Measurements from ENCODE around the gene TTC21B. TPM values are rescaled to one million over a fixed set of nuclear protein-coding genes. Genes with fewer than 3 reads are reported as not detected.

TTC21B gene
- total RNA-seq, 4 donors from 2014 or later: 11.9 to 33.8 (median 23.0) TPM

DNA sequence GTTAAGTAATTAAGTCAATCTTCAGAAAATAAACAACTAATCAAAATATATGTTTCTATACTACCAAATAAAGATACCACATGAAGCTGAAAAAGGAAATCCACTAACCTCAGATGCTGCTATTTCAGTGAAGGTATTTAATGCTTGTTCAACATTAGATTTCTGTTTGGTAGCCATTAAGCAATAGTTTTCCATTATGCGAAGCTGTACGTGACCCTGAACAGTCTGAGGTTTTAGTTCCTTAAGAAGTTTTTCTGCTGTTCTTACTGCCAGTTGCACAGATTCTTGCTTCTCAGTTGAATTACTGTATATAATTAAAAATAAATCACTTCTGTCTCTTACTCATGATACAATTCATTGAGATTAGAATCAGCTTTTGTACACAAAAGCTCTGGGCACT is 65.4 kb downstream of the TTC21B start:
- no peak overlapping the region for H3K4me3 ChIP-seq
- in situ Hi-C loops (cut with MboI; ENCODE audit: low pct_ligation_motif_present in 1 of 4, low pct_unique_long_range_greater_than_20kb in 1 of 4, low sequenced_read_pairs in 3 of 4) (no loop called here), intact Hi-C loops (cut with DNase I; ENCODE audit: low total_unique reads) (no loop called here)
- no peak for DNase-seq
- peaks cover 0 to 15% (median 5%) of the 10 kb centered on the region in 4 donors for H3K36me3 ChIP-seq
- H3K27ac ChIP-seq: no peak overlapping the region
- no peaks in the 10 kb centered on the region for H3K9me3 ChIP-seq
- 85 to 90% methylated on average over 2 of the region's 2 CpGs for WGBS, 2 donors (ENCODE audit: low coverage in 1 of 2)
- no peaks in the 10 kb centered on the region for H3K4me1 ChIP-seq
- no peaks in the 10 kb centered on the region for H3K27me3 ChIP-seq
- TF ChIP-seq, protein P1, sequence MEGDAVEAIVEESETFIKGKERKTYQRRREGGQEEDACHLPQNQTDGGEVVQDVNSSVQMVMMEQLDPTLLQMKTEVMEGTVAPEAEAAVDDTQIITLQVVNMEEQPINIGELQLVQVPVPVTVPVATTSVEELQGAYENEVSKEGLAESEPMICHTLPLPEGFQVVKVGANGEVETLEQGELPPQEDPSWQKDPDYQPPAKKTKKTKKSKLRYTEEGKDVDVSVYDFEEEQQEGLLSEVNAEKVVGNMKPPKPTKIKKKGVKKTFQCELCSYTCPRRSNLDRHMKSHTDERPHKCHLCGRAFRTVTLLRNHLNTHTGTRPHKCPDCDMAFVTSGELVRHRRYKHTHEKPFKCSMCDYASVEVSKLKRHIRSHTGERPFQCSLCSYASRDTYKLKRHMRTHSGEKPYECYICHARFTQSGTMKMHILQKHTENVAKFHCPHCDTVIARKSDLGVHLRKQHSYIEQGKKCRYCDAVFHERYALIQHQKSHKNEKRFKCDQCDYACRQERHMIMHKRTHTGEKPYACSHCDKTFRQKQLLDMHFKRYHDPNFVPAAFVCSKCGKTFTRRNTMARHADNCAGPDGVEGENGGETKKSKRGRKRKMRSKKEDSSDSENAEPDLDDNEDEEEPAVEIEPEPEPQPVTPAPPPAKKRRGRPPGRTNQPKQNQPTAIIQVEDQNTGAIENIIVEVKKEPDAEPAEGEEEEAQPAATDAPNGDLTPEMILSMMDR (IDR thresholded peaks at IDR 0.05): no peak
- TF ChIP-seq POLR2AphosphoS5 (IDR thresholded peaks at IDR 0.05) (no peak), POLR2A (IDR thresholded peaks at IDR 0.05) (no peak), EP300 (IDR thresholded peaks at IDR 0.05; ENCODE audit: low read depth) (no peak)

DNA sequence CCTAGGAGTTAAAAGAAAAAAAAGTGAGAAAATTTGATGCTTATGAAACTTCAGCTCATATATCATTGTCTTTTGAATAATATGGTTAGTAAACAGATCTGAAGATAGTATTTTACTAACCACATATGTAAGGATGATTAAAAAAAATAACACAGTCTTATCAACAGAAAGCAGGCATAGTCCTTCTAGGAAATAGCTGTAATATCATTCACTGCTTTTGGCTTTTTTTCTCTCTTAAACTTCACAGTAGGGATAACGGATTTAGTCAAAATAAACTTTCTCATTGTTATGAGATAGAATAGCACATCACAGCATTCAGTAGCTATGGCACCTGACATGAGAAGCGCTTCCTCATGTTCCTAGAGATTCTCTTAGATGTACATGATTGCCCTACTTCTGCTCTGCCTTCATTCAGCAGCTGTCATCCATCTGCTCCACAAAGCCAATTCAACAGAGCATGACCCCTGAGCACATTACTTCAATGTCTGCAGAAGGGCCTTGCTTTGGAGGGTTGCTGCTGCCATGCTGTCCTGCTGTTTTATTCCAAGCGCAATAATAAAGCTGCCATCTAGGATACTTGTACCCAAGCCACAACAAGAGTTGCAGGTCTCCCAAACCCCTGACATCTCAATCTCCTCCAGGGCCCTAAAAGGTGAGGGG is 67.0 kb downstream of the TTC21B start:
- WGBS, 2 donors (ENCODE audit: low coverage in 1 of 2): 71 to 97% methylated on average over 1 to 3 of the region's 3 CpGs
- Histone ChIP-seq H3K36me3 (peaks cover 0 to 19% (median 8%) of the 10 kb centered on the region in 4 donors), H3K27ac (no peak overlapping the region), H3K27me3 (no peaks in the 10 kb centered on the region), H3K4me3 (no peak overlapping the region), H3K4me1 (no peaks in the 10 kb centered on the region), H3K9me3 (no peaks in the 10 kb centered on the region)
- TF ChIP-seq, protein P1 (IDR thresholded peaks at IDR 0.05): no peak
- TF ChIP-seq POLR2AphosphoS5 (IDR thresholded peaks at IDR 0.05) (no peak), EP300 (IDR thresholded peaks at IDR 0.05; ENCODE audit: low read depth) (no peak), POLR2A (IDR thresholded peaks at IDR 0.05) (no peak)
- intact Hi-C loops (cut with DNase I; ENCODE audit: low total_unique reads): no loop called here
- no peak for DNase-seq
- in situ Hi-C loops (cut with MboI; ENCODE audit: low pct_ligation_motif_present in 1 of 4, low pct_unique_long_range_greater_than_20kb in 1 of 4, low sequenced_read_pairs in 3 of 4): no loop called here

DNA sequence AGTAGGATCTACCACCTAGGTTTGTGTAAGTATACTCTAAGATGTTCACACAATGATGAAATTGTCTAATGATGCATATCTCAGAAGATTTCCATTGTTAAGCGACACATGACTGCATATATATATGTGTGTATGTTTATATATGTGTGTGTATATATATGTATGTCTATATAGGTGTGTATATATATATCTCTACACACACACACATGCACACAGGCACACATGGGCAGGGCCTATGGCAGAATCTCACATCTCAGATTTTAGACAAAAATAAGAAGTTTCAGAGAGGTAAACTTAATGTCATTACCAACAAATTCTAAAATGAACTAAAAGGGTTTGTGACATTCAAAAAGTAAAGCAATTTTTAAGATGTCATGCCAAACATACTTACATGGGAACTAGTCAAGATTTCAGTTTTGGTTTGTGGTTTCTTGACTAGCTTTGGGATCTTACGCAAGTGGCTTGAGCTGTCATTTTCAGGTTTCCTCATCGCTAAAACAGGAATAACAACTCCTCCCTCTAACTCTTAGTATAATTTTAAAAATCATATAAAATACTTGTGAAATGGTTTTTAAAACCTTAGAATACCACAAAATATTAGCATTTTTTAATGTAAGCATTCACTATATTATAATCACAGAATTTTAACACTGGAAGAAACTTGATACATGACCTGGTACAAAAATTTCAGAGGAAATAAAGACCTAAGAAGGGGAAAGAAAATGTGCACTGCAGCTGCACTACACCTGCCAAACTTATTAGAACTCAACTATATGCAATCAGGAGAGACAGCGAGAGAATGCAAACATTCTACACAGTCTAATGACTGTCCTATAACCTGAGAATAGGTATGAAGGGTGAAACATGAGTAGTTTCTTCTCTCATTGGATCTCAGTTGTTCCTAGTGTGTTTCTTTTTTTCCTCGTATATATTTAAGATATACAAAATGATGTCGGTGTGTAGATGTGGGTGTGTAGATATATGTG is 75.7 kb downstream of the TTC21B start:
- no peak overlapping the region for H3K4me3 ChIP-seq
- 80 to 91% methylated on average over 6 of the region's 6 CpGs for WGBS, 2 donors (ENCODE audit: low coverage in 1 of 2)
- no peak for DNase-seq
- peaks cover 0 to 14% (median 2%) of the 10 kb centered on the region in 4 donors for H3K36me3 ChIP-seq
- TF ChIP-seq POLR2A (IDR thresholded peaks at IDR 0.05) (no peak), POLR2AphosphoS5 (IDR thresholded peaks at IDR 0.05) (no peak), EP300 (IDR thresholded peaks at IDR 0.05; ENCODE audit: low read depth) (no peak)
- TF ChIP-seq, protein P1 (IDR thresholded peaks at IDR 0.05): no peak
- H3K4me1 ChIP-seq: no peaks in the 10 kb centered on the region
- H3K27me3 ChIP-seq: no peaks in the 10 kb centered on the region
- no peaks in the 10 kb centered on the region for H3K9me3 ChIP-seq
- H3K27ac ChIP-seq: no peak overlapping the region
- intact Hi-C loops (cut with DNase I; ENCODE audit: low total_unique reads) (no loop called here), in situ Hi-C loops (cut with MboI; ENCODE audit: low pct_ligation_motif_present in 1 of 4, low pct_unique_long_range_greater_than_20kb in 1 of 4, low sequenced_read_pairs in 3 of 4) (no loop called here)

DNA sequence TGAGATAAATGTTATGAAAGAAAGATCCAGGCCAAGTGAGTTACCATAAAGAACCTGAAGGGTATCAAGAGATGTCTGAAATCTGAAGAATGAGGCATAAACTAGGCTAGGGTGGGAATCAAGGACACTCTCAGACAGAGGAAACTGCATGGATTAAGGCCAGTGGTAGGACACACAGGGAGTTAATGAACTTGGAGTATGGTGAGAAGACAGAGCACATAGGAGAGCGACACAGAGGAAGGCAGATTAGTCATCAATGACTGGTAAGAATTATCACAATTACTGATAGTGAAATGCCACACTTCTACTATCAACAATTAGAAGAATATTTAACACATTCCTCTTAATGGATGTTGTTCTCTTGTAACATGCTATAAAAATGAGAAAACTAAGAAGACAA is 76.9 kb downstream of the TTC21B start:
- H3K4me3 ChIP-seq: no peak overlapping the region
- intact Hi-C loops (cut with DNase I; ENCODE audit: low total_unique reads) (no loop called here), in situ Hi-C loops (cut with MboI; ENCODE audit: low pct_ligation_motif_present in 1 of 4, low pct_unique_long_range_greater_than_20kb in 1 of 4, low sequenced_read_pairs in 3 of 4) (no loop called here)
- no peaks in the 10 kb centered on the region for H3K27me3 ChIP-seq
- no peak overlapping the region for H3K27ac ChIP-seq
- DNase-seq: no peak
- H3K9me3 ChIP-seq: no peaks in the 10 kb centered on the region
- 76 to 80% methylated on average over 1 of the region's 1 CpG for WGBS, 2 donors (ENCODE audit: low coverage in 1 of 2)
- no peaks in the 10 kb centered on the region for H3K4me1 ChIP-seq
- TF ChIP-seq, protein P1 (IDR thresholded peaks at IDR 0.05): no peak
- no peak for TF ChIP-seq EP300 (IDR thresholded peaks at IDR 0.05; ENCODE audit: low read depth)
- TF ChIP-seq POLR2AphosphoS5 (IDR thresholded peaks at IDR 0.05): no peak
- no peak for TF ChIP-seq POLR2A (IDR thresholded peaks at IDR 0.05)
- peaks cover 0 to 9% (median 0%) of the 10 kb centered on the region in 4 donors for H3K36me3 ChIP-seq
